Lung (tissue), 10 donors: ENCODE data around the gene CHRFAM7A. TPM values are rescaled to one million over a fixed set of nuclear protein-coding genes. Genes with fewer than 3 reads are reported as not detected.
"Not testable (repeated sequence)": the region's sequence is repeated elsewhere in the genome, so short reads cannot be mapped to it uniquely, and the experiment has no call there.

Source experiments
- ATAC-seq: fragments of 200-7000 bp; cut with Tn5 transposase; one replicate; pipeline ENCODE4 v1.9.1; 2020; ENCODE audit warnings: moderate number of reproducible peaks; ENCODE audit not compliant: insufficient read depth, low FRiP score
- DNase-seq, 3 donors: peaks; one replicate each; pipeline ENCODE4 v3.0.0-alpha.2; 2013 to 2017
- H3K27ac ChIP-seq, 2 donors: one replicate each; pipeline ENCODE4 v1.5.1; 2013; ENCODE audit warnings: mild to moderate bottlenecking in 2 of 2, moderate library complexity in 2 of 2, control low read depth in 1 of 2, inconsistent platforms in 1 of 2, low read depth in 1 of 2, low read length in 1 of 2
- H3K27me3 ChIP-seq, 3 donors: one replicate each; pipeline ENCODE4 v1.5.1; 2013; ENCODE audit warnings: low read length in 2 of 3; ENCODE audit not compliant: control insufficient read depth in 3 of 3, insufficient read depth in 3 of 3
- H3K36me3 ChIP-seq, 4 donors: one replicate each; pipeline ENCODE4 v1.5.1; 2013; ENCODE audit warnings: low read length in 4 of 4, mild to moderate bottlenecking in 1 of 4, moderate library complexity in 1 of 4; ENCODE audit not compliant: control insufficient read depth in 4 of 4, insufficient read depth in 4 of 4
- H3K4me1 ChIP-seq, 5 donors: one replicate each; pipeline ENCODE4 v1.5.1; 2013; ENCODE audit warnings: low read length in 5 of 5, mild to moderate bottlenecking in 2 of 5, moderate library complexity in 1 of 5; ENCODE audit not compliant: control insufficient read depth in 5 of 5, insufficient read depth in 5 of 5
- H3K4me3 ChIP-seq: one replicate; pipeline ENCODE4 v1.5.1; 2013; ENCODE audit warnings: mild to moderate bottlenecking, control low read depth, moderate library complexity
- H3K9ac ChIP-seq, 2 donors: one replicate each; pipeline ENCODE4 v1.5.1; 2013; ENCODE audit warnings: low read length in 2 of 2, control low read depth in 1 of 2; ENCODE audit not compliant: insufficient read depth in 1 of 2
- H3K9me3 ChIP-seq, 4 donors: one replicate each; pipeline ENCODE4 v1.5.1; 2013; ENCODE audit warnings: low read length in 3 of 4, mild to moderate bottlenecking in 1 of 4, moderate library complexity in 1 of 4; ENCODE audit not compliant: control insufficient read depth in 4 of 4, insufficient read depth in 3 of 4
- WGBS, 2 donors: extraction: QIAGEN DNeasy Blood & Tissue Kit; methylation state at CpG; one replicate each; pipeline ENCODE4 v1.1.7; 2013; 5-methylcytosine and 5-hydroxymethylcytosine counted together
- polyA plus RNA-seq, 2 donors: library from polyadenylated mRNA; stranded (reverse); fragments of 200-250 nt; gene quantifications; one replicate each; pipeline ENCODE4 v1.2.1, GENCODE V29; 2013
- total RNA-seq, 2 donors: library from RNA; depleted of rRNA in 1 of 2; stranded (reverse); fragments of >200 nt in 1 of 2; gene quantifications; one replicate each; pipeline ENCODE4 v1.2.1, GENCODE V29; 2014 to 2021
- donor health status: Bipolar disorder and iron deficiency.
- donor health status: healthy.
- donor health status: DM: yes; HTN: yes; CAD: no.

The CHRFAM7A gene
- total and polyA plus RNA-seq, 4 donors = 1.1 to 7.4 (median 3.5) TPM

- H3K9me3 ChIP-seq, H3K4me1 ChIP-seq, ATAC-seq, H3K4me3 ChIP-seq, H3K27ac ChIP-seq, H3K9ac ChIP-seq, H3K27me3 ChIP-seq, H3K36me3 ChIP-seq, DNase-seq: not testable (repeated sequence)
- WGBS, 2 donors = no CpG with 5 or more reads among the region's 6 CpGs
Observed at GRCh38 chr15:30386318-30386887, 6.9 kb downstream of the CHRFAM7A start.

- not testable (repeated sequence) for H3K36me3 ChIP-seq, H3K9me3 ChIP-seq, H3K4me3 ChIP-seq, DNase-seq, H3K4me1 ChIP-seq, H3K27me3 ChIP-seq, ATAC-seq, H3K27ac ChIP-seq, H3K9ac ChIP-seq
- no CpG with 5 or more reads among the region's 5 CpGs for WGBS, 2 donors
Observed at GRCh38 chr15:30377082-30377413, 16.3 kb downstream of the CHRFAM7A start.

- not testable (repeated sequence) for ATAC-seq, H3K27me3 ChIP-seq, H3K36me3 ChIP-seq, H3K4me3 ChIP-seq, H3K4me1 ChIP-seq, DNase-seq, H3K27ac ChIP-seq, H3K9me3 ChIP-seq, H3K9ac ChIP-seq
- WGBS, 2 donors = no CpG with 5 or more reads among the region's 17 CpGs
Observed at GRCh38 chr15:30376375-30377081, 16.8 kb downstream of the CHRFAM7A start.

GRCh38 chr15:30375872-30376271 is 17.5 kb downstream of the CHRFAM7A start:
- H3K36me3 ChIP-seq, H3K27ac ChIP-seq, H3K27me3 ChIP-seq, H3K9me3 ChIP-seq, ATAC-seq, H3K4me1 ChIP-seq, H3K9ac ChIP-seq, H3K4me3 ChIP-seq: not testable (repeated sequence)
- peak in 1 of 3 donors; percentile 4 for DNase-seq
- WGBS, 2 donors = 19 to 73% methylated on average over 2 to 4 of the region's 4 CpGs

- not testable (repeated sequence) for H3K36me3 ChIP-seq, DNase-seq, H3K27ac ChIP-seq, ATAC-seq, H3K9ac ChIP-seq, H3K4me1 ChIP-seq, H3K27me3 ChIP-seq, H3K4me3 ChIP-seq, H3K9me3 ChIP-seq
- 52 to 79% methylated on average over 2 to 4 of the region's 10 CpGs for WGBS, 2 donors
Observed at GRCh38 chr15:30374862-30375261, 18.5 kb downstream of the CHRFAM7A start.

GRCh38 chr15:30368271-30368670 is 25.1 kb downstream of the CHRFAM7A start:
- H3K36me3 ChIP-seq, H3K27ac ChIP-seq, H3K4me1 ChIP-seq, H3K27me3 ChIP-seq, H3K9me3 ChIP-seq, H3K4me3 ChIP-seq, H3K9ac ChIP-seq, ATAC-seq, DNase-seq: not testable (repeated sequence)
- WGBS, 2 donors = no CpG with 5 or more reads among the region's 3 CpGs

- not testable (repeated sequence) for H3K27me3 ChIP-seq, H3K36me3 ChIP-seq, H3K4me1 ChIP-seq, H3K27ac ChIP-seq, H3K4me3 ChIP-seq, H3K9me3 ChIP-seq, ATAC-seq, H3K9ac ChIP-seq
- WGBS, 2 donors = 93 to 95% methylated on average over 13 to 14 of the region's 17 CpGs
- peak in 1 of 3 donors; percentile 1 for DNase-seq
Observed at GRCh38 chr15:30367246-30367645, 26.1 kb downstream of the CHRFAM7A start.

- H3K4me3 ChIP-seq, H3K9ac ChIP-seq, H3K9me3 ChIP-seq, H3K27ac ChIP-seq, H3K36me3 ChIP-seq, H3K27me3 ChIP-seq, DNase-seq, ATAC-seq, H3K4me1 ChIP-seq: not testable (repeated sequence)
- 64 to 93% methylated on average over 2 to 4 of the region's 5 CpGs for WGBS, 2 donors
Observed at GRCh38 chr15:30361404-30361803, 31.9 kb downstream of the CHRFAM7A start.
